Endothelial cell of umbilical vein (primary cell): ENCODE data around the gene COL23A1. TPM values are rescaled to one million over a fixed set of nuclear protein-coding genes. Genes with fewer than 3 reads are reported as not detected.

Experiments used
- BruUV-seq: library from RNA; stranded (reverse); fragments of 400-500 nt; replicated peaks from 2 replicates; lab custom pipeline; 2021; lab: Mats Ljungman, UMichigan
- CTCF ChIA-PET: fragments of 300-600, 350-600 bp; sonication (Branson Sonifier 250); formaldehyde crosslinking; loops from one replicate; lab custom pipeline; 2021; ENCODE audit warnings: antibody characterized with exemption, inconsistent platforms; lab: Charles Lee
- POLR2A ChIA-PET: fragments of 300-600, 350-600 bp; sonication (Branson Sonifier 250); formaldehyde crosslinking; loops from one replicate; lab custom pipeline; 2021; ENCODE audit warnings: antibody characterized with exemption, inconsistent platforms; lab: Charles Lee
- DNase-seq: peaks from one replicate; pipeline ENCODE4 v3.0.0-alpha.2; 2011; ENCODE audit warnings: low read depth, low spot score
- FAIRE-seq: peaks from 2 replicates; lab custom pipeline; 2011; peaks lifted over from hg19 to GRCh38; lab: Jason Lieb, UNC
- H2AFZ ChIP-seq: 2 replicates; pipeline ENCODE4 v1.6.0; 2012; ENCODE audit warnings: low read depth, low read length, control low read depth, inconsistent platforms
- H3K27ac ChIP-seq: 2 replicates; pipeline ENCODE4 v1.5.1; 2011; ENCODE audit warnings: low read depth, mild to moderate bottlenecking, control low read depth, low read length, moderate library complexity; ENCODE audit not compliant: insufficient read depth
- H3K27me3 ChIP-seq, 2 experiments: 2 replicates each; pipeline versions ENCODE4 v1.6.0 to v1.6.1; 2011; ENCODE audit warnings: low read length in 2 of 2, mixed read lengths in 1 of 2; ENCODE audit not compliant: control insufficient read depth in 2 of 2, insufficient read depth in 2 of 2
- H3K36me3 ChIP-seq, 2 experiments: 2 replicates in 1 of 2; 3 replicates in 1 of 2; pipeline ENCODE4 v1.5.1; 2011; ENCODE audit warnings: low read length in 2 of 2, mild to moderate bottlenecking in 1 of 2, moderate library complexity in 1 of 2; ENCODE audit not compliant: control insufficient read depth in 2 of 2, insufficient read depth in 2 of 2; ENCODE audit errors: extremely low read depth in 1 of 2
- H3K4me1 ChIP-seq: 3 replicates; pipeline ENCODE4 v1.5.1; 2011; ENCODE audit warnings: mild to moderate bottlenecking, low read length; ENCODE audit not compliant: control insufficient read depth, insufficient read depth; ENCODE audit errors: extremely low read depth
- H3K4me2 ChIP-seq: 2 replicates; pipeline ENCODE4 v1.6.1; 2011; ENCODE audit warnings: low read length, control low read depth, mixed read lengths; ENCODE audit not compliant: insufficient read depth
- H3K4me3 ChIP-seq, 3 experiments: fragments of 200-600 bp in 1 of 3; sonication (generic), shearing (Covaris generic) in 1 of 3; replicated peaks in 1 of 3; 2 replicates each; pipeline ENCODE4 v1.5.1; 2011 to 2016; ENCODE audit warnings: control low read depth in 3 of 3, low read length in 3 of 3, mild to moderate bottlenecking in 2 of 3, inconsistent platforms in 1 of 3, low read depth in 1 of 3, moderate library complexity in 1 of 3; ENCODE audit not compliant: insufficient read depth in 1 of 3
- H3K79me2 ChIP-seq: 2 replicates; pipeline ENCODE4 v1.6.0; 2012; ENCODE audit warnings: low read length, inconsistent platforms; ENCODE audit not compliant: control insufficient read depth, insufficient read depth
- H3K9ac ChIP-seq: replicated peaks from 2 replicates; pipeline ENCODE3; 2011; ENCODE audit warnings: low read length, control low read depth; ENCODE audit not compliant: insufficient read depth; ENCODE audit errors: extremely low read depth
- H3K9me1 ChIP-seq: replicated peaks from 3 replicates; pipeline ENCODE4 v1.6.0; 2011; ENCODE audit warnings: mild to moderate bottlenecking, low read length; ENCODE audit not compliant: control insufficient read depth, insufficient read depth; ENCODE audit errors: extremely low read depth
- H3K9me3 ChIP-seq: replicated peaks from 2 replicates; pipeline ENCODE4 v1.5.1; 2012; ENCODE audit warnings: low read length, inconsistent platforms; ENCODE audit not compliant: control insufficient read depth, insufficient read depth
- H4K20me1 ChIP-seq: replicated peaks from 2 replicates; pipeline ENCODE3; 2011; ENCODE audit warnings: mild to moderate bottlenecking, low read length; ENCODE audit not compliant: control insufficient read depth, insufficient read depth; ENCODE audit errors: extremely low read depth
- CTCF ChIP-seq, 2 donors: IDR thresholded peaks; 1 replicate in 1 of 2; 2 replicates in 1 of 2; pipeline ENCODE4 v1.5.1; 2011; ENCODE audit warnings: low read length in 2 of 2, mild to moderate bottlenecking in 2 of 2, moderate library complexity in 2 of 2, control low read depth in 1 of 2, inconsistent platforms in 1 of 2, low read depth in 1 of 2; ENCODE audit not compliant: insufficient read depth in 1 of 2; ENCODE audit errors: extremely low read depth in 1 of 2
- GATA2 ChIP-seq: IDR thresholded peaks from 2 replicates; pipeline ENCODE4 v1.7.0; 2011; ENCODE audit warnings: low read depth, mild to moderate bottlenecking, moderate library complexity, mixed read lengths, low read length; ENCODE audit not compliant: insufficient read length, insufficient read depth
- JUN ChIP-seq: IDR thresholded peaks from 2 replicates; pipeline ENCODE4 v1.6.1; 2011; ENCODE audit warnings: borderline replicate concordance, low read depth; ENCODE audit not compliant: insufficient read length, insufficient read depth
- MAX ChIP-seq: IDR thresholded peaks from 2 replicates; pipeline ENCODE4 v1.6.1; 2011; ENCODE audit not compliant: insufficient read depth, insufficient read length
- MYC ChIP-seq: IDR thresholded peaks from one replicate; pipeline ENCODE4 v1.6.1; 2011; ENCODE audit warnings: mild to moderate bottlenecking, low read depth, low read length
- POLR2A ChIP-seq: IDR thresholded peaks from 2 replicates; pipeline ENCODE4 v1.6.1; 2012; ENCODE audit warnings: low read depth, mild to moderate bottlenecking, control low read depth, low read length
- POLR2AphosphoS5 ChIP-seq: IDR thresholded peaks from 2 replicates; pipeline ENCODE4 v1.6.1; 2012; ENCODE audit warnings: low read depth, mild to moderate bottlenecking, control low read depth, low read length, moderate library complexity; ENCODE audit not compliant: insufficient read depth
- dilution Hi-C: fragments of 300-500 bp; cut with MboI; formaldehyde crosslinking; loops from one replicate; pipeline ENCODE4 v1.15.0; 2019; ENCODE audit warnings: low sequenced_read_pairs; ENCODE audit not compliant: extremely low pct_ligation_motif_present
- intact Hi-C: fragments of 100-400 bp; cut with micrococcal nuclease; formaldehyde crosslinking; loops from one replicate; pipeline ENCODE4 v1.10.0; 2022
- polyA plus RNA-seq, 4 experiments: library from polyadenylated mRNA; depleted of rRNA in 3 of 4; stranded (reverse) in 3 of 4; unstranded in 1 of 4; fragments of >200 nt; gene quantifications; 2 replicates each; pipeline versions ENCODE4 v1.2.1 to v1.2.3, GENCODE V29; 2011 to 2012; ENCODE audit warnings: missing spikeins in 1 of 4
- total RNA-seq: library from RNA; stranded (reverse); gene quantifications from 2 replicates; pipeline ENCODE4 v1.2.3, GENCODE V29; 2021

COL23A1 gene
- total and polyA plus RNA-seq, 2 donors (not counting 3 experiments of a cell fraction or from before 2014, with no cell fraction given), result not detected

- Histone ChIP-seq H3K9ac (no peak overlapping the region), H3K27me3 (no peaks in the 10 kb centered on the region), H3K36me3 (no peaks in the 10 kb centered on the region), H3K9me3 (no peaks in the 10 kb centered on the region), H2AFZ (no peak overlapping the region), H3K9me1 (no peaks in the 10 kb centered on the region), H3K4me2 (no peak overlapping the region), H3K4me1 (no peaks in the 10 kb centered on the region), H3K79me2 (no peaks in the 10 kb centered on the region), H3K27ac (no peak overlapping the region), H4K20me1 (no peaks in the 10 kb centered on the region), H3K4me3 (no peak overlapping the region)
- intact Hi-C loops (no loop called here), dilution Hi-C loops (no loop called here)
- DNase-seq, result no peak
- BruUV-seq, result no TSS peak
- ChIA-PET CTCF (no interaction called here), POLR2A (no interaction called here)
- FAIRE-seq, result no peak
- TF ChIP-seq POLR2A, result no peak
- no peak for TF ChIP-seq MAX
- TF ChIP-seq GATA2, result no peak
- TF ChIP-seq POLR2AphosphoS5, result no peak
- TF ChIP-seq CTCF (IDR thresholded peaks at IDR 0.05; ENCODE audit: extremely low read depth in 1 of 2, insufficient read depth in 1 of 2, low read depth in 1 of 2, low read length in 2 of 2), result no peak
- TF ChIP-seq MYC, result no peak
Observed at GRCh38 chr5:178418031-178418430, 172.2 kb downstream of the COL23A1 start.

- TF ChIP-seq JUN, result no peak
- TF ChIP-seq GATA2, result no peak
- no peaks in the 10 kb centered on the region for H3K9me1 ChIP-seq
- no peak overlapping the region for H3K4me2 ChIP-seq
- no peak overlapping the region for H3K9ac ChIP-seq
- DNase-seq (no peak), FAIRE-seq (no peak)
- no peaks in the 10 kb centered on the region for H3K27me3 ChIP-seq
- BruUV-seq, result no TSS peak
- no peaks in the 10 kb centered on the region for H3K36me3 ChIP-seq
- ChIA-PET CTCF (no interaction called here), POLR2A (no interaction called here)
- H3K9me3 ChIP-seq, result no peaks in the 10 kb centered on the region
- no peaks in the 10 kb centered on the region for H4K20me1 ChIP-seq
- no peaks in the 10 kb centered on the region for H3K79me2 ChIP-seq
- dilution Hi-C loops, result no loop called here
- H3K27ac ChIP-seq, result no peak overlapping the region
- H3K4me1 ChIP-seq, result no peaks in the 10 kb centered on the region
- intact Hi-C loops, result no loop called here
- H3K4me3 ChIP-seq, result no peak overlapping the region
- no peak overlapping the region for H2AFZ ChIP-seq
Observed at GRCh38 chr5:178417391-178417811, 172.8 kb downstream of the COL23A1 start.
